ENCODE data around the gene KLHL24.
A peak's percentile ranks its signal among the peaks of the same experiment; 100 is the strongest.
"Not testable (repeated sequence)": the region's sequence is repeated elsewhere in the genome, so short reads cannot be mapped to it uniquely, and the experiment has no call there.

KLHL24 gene

DNA sequence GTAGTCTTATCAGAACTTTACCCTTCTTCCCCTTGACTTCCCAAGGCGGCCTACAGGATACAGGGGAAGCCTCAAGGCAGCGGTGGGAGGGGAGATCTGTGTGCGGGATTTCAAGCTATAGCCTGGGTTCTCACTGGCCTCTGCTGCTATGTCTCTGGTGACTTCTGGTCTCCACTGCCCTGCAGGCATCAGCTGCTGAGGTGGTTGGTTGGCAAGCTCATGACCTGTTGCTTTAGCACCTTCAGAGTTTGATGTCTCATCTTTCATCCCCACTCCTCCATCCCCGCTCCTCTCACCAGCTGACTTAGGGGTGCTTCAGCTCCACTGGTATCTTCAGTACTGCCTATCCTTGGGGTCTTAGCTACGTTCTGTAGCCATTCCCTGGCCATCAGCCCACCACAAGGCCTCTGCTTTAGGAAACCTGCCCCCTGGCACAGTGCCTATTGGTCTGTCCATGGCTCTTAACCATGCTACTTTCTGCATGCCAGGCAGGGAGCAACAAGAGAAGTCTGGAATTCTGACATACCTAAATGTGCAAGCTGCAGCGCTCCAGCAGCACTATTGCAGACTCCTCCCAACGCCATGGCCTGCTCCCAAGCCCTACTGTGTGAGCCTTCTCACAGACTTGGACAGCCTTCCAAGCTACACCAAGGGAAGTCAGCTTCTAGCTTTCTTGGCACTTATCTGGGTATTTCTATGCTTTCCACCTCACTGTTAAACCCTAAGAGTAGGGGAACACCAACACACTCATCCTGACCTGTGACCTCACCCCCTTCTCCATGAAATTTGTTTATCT, 60.3 kb downstream of the KLHL24 start:
- TF ChIP-seq POLR2A (IDR thresholded peaks at IDR 0.05; ENCODE audit: low read depth, low read length) = no peak
- no peak for TF ChIP-seq SPI1 (IDR thresholded peaks at IDR 0.05; ENCODE audit: low read depth, low read length)
- TF ChIP-seq POU2F2 (IDR thresholded peaks at IDR 0.05; ENCODE audit: low read depth, low read length) = no peak
- TF ChIP-seq POLR2AphosphoS5 (IDR thresholded peaks at IDR 0.05; ENCODE audit: low read depth, low read length) = no peak
- no peak for DNase-seq (ENCODE audit: insufficient read length, low spot score)
- no peak for FAIRE-seq

DNA sequence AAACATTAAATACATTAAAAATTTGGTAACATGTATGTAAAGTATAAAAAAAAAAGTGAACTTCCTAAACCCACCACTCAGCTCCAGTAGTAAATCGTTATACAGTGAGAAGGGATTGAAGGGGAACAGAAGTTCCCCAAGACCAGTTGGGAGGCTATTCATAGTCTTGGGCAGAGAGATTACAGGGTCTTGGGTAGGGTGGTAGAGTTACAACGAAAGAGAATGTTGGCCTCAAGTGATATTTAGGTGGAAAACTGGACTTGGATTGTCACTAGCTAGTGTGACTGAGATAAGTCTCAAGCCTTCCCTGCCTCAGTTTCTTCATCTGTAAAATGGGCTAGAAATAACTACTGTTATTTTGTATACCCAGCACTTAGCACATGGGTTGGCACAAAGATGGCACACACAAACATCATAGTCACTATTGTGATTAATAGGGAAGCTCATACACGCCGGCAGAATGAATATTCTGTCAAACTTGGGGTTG, 61.7 kb downstream of the KLHL24 start:
- TF ChIP-seq PAX5 (IDR thresholded peaks at IDR 0.05; ENCODE audit: insufficient read depth, low read length, severe bottlenecking) (no peak), POU2F2 (IDR thresholded peaks at IDR 0.05; ENCODE audit: low read depth, low read length) (no peak), SPI1 (IDR thresholded peaks at IDR 0.05; ENCODE audit: low read depth, low read length) (no peak), POLR2A (IDR thresholded peaks at IDR 0.05; ENCODE audit: low read depth, low read length) (no peak), TAF1 (IDR thresholded peaks at IDR 0.05; ENCODE audit: low read depth, low read length) (no peak), POLR2AphosphoS5 (IDR thresholded peaks at IDR 0.05; ENCODE audit: low read depth, low read length) (no peak)
- no peak for FAIRE-seq
- DNase-seq (ENCODE audit: insufficient read length, low spot score) = no peak

DNA sequence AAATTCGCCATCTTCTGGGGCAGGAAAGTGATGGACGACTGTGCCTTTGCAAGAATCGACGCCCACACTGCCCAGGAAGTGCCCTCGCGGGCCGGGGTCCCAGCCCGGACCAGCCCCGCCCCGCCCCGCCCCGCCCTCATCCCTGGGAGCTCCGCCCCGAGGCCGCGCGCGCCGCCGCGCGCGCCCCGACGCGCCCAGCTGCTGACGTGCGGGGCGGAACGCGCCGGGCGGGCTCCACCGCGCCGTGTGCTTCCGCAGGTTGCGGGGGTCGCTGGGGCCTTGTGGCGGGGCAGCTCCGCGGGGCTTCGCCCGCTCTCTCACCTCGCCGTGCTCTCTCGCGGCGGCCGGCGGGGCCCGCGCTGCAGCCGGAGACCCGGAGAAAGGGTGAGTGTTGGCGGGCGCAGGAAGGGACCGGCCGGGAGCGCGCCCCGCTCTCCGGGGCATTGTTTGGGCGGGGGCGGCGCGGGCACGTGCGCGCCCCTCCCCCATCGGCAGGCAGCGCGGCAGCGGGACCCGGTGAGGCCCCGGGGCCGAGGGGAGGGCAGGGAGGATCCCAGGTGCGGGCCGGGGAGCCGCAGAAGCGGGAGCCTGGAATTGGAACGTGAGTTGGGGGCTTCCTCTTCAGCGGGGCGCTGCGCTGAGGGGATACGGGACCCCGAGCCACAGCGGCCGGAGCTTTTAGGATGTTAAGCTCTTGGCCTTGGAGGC, 62.3 kb downstream of the KLHL24 start, which contains the start of gene YEATS2:
YEATS2 (plus strand) TSS at position 188 of the 708 bp plus-strand sequence. CDS start 17,366 bp downstream, outside the sequence.
- TF ChIP-seq POU2F2 (IDR thresholded peaks at IDR 0.05; ENCODE audit: low read depth, low read length) (no peak), PAX5 (IDR thresholded peaks at IDR 0.05; ENCODE audit: insufficient read depth, low read length, severe bottlenecking) (no peak), POLR2A (IDR thresholded peaks at IDR 0.05; ENCODE audit: low read depth, low read length) (peak; percentile 70), TAF1 (IDR thresholded peaks at IDR 0.05; ENCODE audit: low read depth, low read length) (peak; percentile 33; the same call in 1 of the 2 replicates)
- peak; percentile 74 for FAIRE-seq
- peak; percentile 92 for DNase-seq (ENCODE audit: insufficient read length, low spot score)

DNA sequence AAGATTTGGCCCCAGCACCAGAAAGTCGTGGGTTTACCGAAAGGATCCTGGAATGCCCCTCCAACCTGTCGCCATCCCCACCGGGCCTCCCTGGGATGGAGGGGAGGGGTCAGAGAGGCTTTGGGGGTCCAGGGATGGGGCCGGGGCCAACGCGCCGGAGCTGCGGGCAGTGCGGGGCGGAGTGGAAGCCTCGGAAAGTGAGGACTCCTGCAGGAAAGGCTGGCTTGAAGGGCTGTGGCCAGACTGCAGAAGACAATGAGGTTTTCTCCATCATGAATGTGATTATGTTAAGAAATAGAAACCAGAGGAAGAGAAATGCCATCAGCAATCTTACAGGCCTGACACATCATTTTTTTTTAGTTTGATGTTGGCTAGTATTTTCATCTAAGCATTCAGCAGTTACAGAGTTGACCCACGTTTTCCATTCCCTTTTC, 62.9 kb downstream of the KLHL24 start:
- DNase-seq (ENCODE audit: insufficient read length, low spot score) (no peak), FAIRE-seq (no peak)
- no peak for TF ChIP-seq POU2F2 (IDR thresholded peaks at IDR 0.05; ENCODE audit: low read depth, low read length)
- no peak for TF ChIP-seq TAF1 (IDR thresholded peaks at IDR 0.05; ENCODE audit: low read depth, low read length)
- TF ChIP-seq SPI1 (IDR thresholded peaks at IDR 0.05; ENCODE audit: low read depth, low read length) = no peak
- 0 out of 2 replicates have a peak, but pooled peaks have one; percentile 8 for TF ChIP-seq POLR2A (IDR thresholded peaks at IDR 0.05; ENCODE audit: low read depth, low read length)
- TF ChIP-seq PAX5 (IDR thresholded peaks at IDR 0.05; ENCODE audit: insufficient read depth, low read length, severe bottlenecking) = no peak
- no peak for TF ChIP-seq POLR2AphosphoS5 (IDR thresholded peaks at IDR 0.05; ENCODE audit: low read depth, low read length)

DNA sequence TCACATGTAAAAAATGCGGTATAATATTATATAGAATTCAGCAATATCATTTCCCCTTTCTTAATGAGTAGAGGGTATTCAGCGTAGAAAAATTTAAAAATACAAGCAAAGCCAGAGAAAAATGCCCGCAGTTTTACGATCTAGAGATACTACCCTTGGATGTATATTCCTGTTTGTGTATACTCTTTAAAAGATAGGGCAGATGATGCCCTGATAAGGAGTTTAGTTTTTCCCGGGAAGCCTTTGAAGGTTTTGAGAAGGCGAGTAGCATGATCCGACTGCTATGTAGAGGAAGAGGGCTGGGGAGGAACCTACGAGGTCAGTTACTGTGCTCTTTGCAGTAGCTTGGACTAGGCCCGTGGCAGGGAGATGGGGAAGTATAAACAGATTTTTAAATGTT, 63.3 kb downstream of the KLHL24 start:
- FAIRE-seq (no peak), DNase-seq (ENCODE audit: insufficient read length, low spot score) (no peak)
- TF ChIP-seq PAX5 (IDR thresholded peaks at IDR 0.05; ENCODE audit: insufficient read depth, low read length, severe bottlenecking) (no peak), TAF1 (IDR thresholded peaks at IDR 0.05; ENCODE audit: low read depth, low read length) (no peak), SPI1 (IDR thresholded peaks at IDR 0.05; ENCODE audit: low read depth, low read length) (no peak), POLR2AphosphoS5 (IDR thresholded peaks at IDR 0.05; ENCODE audit: low read depth, low read length) (no peak), POLR2A (IDR thresholded peaks at IDR 0.05; ENCODE audit: low read depth, low read length) (no peak), POU2F2 (IDR thresholded peaks at IDR 0.05; ENCODE audit: low read depth, low read length) (no peak)

DNA sequence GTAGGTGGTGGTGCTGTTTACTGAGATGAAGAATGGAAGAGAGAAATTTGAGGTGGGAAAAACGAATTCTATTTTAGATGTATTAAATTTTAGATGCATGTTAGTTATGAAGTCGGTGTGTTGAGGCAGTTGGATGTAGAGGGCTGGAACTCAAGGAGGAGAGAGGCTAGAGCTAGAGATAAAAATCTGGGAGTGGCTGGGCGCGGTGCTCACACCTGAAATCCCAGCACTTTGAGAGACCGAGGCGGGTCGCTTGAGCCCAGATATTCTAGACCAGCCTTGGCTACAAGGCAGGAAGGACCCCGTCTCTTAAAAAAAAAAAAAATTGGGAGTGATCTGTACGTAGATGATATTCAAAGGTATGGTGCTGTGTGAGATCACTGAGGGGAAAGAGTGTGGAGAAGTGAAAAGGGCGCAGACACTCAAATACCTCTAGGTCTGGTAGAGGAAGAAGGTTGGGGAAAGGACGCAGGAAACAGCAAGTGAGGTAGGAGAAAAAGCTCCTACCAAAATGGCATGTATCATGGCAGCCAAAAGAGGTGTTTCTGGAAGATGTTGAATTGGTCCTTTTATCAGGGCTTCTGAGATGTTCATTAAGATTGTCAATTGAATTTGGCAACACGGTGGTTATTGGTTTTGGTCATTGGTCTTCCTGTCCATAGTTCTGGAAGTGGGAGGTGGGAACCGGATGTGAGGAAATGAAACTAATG, 64.0 kb downstream of the KLHL24 start:
- peak; percentile 25; the same call in 1 of the 2 replicates for TF ChIP-seq SPI1 (IDR thresholded peaks at IDR 0.05; ENCODE audit: low read depth, low read length)
- no peak for TF ChIP-seq TAF1 (IDR thresholded peaks at IDR 0.05; ENCODE audit: low read depth, low read length)
- DNase-seq (ENCODE audit: insufficient read length, low spot score) = no peak
- FAIRE-seq = peak; percentile 35

DNA sequence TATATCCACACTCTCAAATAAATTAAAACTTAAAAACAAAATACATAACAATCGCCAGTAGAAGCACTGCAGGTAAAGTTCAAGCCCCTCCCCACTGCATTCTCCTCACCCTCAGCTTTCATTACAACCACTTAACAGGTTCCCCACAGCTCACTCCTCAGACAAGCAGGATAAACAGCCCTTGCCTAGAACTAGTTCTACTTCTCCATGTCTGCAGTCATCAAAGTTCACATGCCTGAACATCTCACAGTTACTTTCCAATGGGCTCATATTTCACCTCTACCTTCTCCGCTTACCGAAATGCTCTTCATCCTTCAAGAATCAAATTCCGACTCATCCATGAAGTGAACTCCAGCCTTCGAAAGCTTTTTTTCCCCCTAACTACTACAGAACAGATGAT, 66.3 kb downstream of the KLHL24 start:
- FAIRE-seq (no peak), DNase-seq (ENCODE audit: insufficient read length, low spot score) (no peak)
- TF ChIP-seq POU2F2 (IDR thresholded peaks at IDR 0.05; ENCODE audit: low read depth, low read length) (no peak), SPI1 (IDR thresholded peaks at IDR 0.05; ENCODE audit: low read depth, low read length) (no peak)

DNA sequence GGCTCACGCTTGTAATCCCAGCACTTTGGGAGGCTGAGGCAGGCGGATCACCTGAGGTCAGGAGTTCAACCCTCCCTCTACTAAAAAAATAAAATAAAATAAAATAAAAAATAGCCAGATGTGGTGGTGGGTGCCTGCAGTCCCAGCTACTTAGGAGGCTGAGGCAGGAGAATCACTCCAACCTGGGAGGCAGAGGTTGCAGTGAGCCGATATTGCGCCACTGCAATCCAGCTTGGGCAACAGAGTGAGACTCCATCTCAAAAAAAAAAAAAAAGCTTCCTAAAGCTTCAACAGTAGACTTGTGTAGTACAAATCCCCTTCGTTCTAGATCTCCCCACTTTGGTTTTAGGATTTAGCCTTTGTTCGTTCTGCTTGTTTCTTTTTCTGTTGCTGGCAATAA, 68.5 kb downstream of the KLHL24 start:
- FAIRE-seq; DNase-seq (ENCODE audit: insufficient read length, low spot score): not testable (repeated sequence)

DNA sequence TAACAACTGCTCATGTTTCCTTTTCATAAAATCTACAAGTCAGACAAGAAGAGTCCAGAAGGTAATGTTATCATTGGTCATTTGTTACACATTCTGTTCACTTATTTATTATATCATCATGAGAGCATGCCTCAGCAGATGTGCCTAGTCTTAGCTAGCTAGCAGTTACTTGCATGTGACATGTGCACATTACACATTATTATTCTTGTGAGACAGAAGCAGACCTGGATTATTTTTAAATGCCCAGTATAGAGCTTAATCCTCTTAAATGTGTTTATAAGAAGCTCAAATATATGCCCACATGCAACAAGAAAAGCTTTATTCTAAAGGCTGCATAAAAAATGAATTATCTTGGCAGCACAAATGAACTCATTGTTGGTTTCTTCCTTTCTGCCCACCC, 74.8 kb downstream of the KLHL24 start:
- FAIRE-seq (no peak), DNase-seq (ENCODE audit: insufficient read length, low spot score) (no peak)
- TF ChIP-seq PAX5 (IDR thresholded peaks at IDR 0.05; ENCODE audit: insufficient read depth, low read length, severe bottlenecking) (no peak), SPI1 (IDR thresholded peaks at IDR 0.05; ENCODE audit: low read depth, low read length) (no peak), POLR2A (IDR thresholded peaks at IDR 0.05; ENCODE audit: low read depth, low read length) (no peak), POLR2AphosphoS5 (IDR thresholded peaks at IDR 0.05; ENCODE audit: low read depth, low read length) (no peak)

DNA sequence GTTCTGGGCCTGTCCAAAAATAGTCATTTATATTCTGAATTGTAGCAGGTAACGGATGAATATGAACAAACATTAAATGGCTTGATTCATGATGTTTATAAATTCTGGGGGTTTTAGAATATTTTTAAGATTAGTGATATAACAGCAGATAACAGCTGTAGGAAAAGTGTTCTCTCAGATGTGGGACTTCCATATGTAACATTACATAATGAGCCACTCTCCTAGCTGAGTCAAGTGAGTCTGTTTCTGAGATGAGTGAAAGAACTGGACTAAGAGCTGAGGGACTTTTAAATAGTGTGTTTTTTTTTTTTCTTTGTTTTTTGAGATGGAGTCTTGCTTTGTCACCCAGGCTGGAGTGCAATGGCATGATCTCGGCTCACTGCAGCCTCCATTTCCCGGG, 76.1 kb downstream of the KLHL24 start:
- no peak for TF ChIP-seq POLR2A (IDR thresholded peaks at IDR 0.05; ENCODE audit: low read depth, low read length)
- TF ChIP-seq PAX5 (IDR thresholded peaks at IDR 0.05; ENCODE audit: insufficient read depth, low read length, severe bottlenecking) = no peak
- no peak for FAIRE-seq

More for the DNA sequence above, 76.1 kb downstream of the KLHL24 start:
- DNase-seq (ENCODE audit: insufficient read length, low spot score) = no peak
